Vagina (tissue), 2 donors: ENCODE measurements around the gene CPHXL.

Experiments
- POLR2AphosphoS5 ChIP-seq, 2 donors: sonication (generic); formaldehyde crosslinking; IDR thresholded peaks; one replicate each; pipeline ENCODE4 v1.9.0; 2017; ENCODE audit warnings: antibody characterized with exemption in 2 of 2, mild to moderate bottlenecking in 2 of 2, low read depth in 1 of 2; ENCODE audit not compliant: insufficient read depth in 1 of 2
- TF ChIP-seq, protein P1 (sequence below), 3 experiments: fragments of 450-650 bp in 2 of 3; fragments of 200-600 bp in 1 of 3; sonication (generic) in 1 of 3; IDR thresholded peaks; one replicate each; pipeline ENCODE4 v1.5.1; 2017 to 2019; ENCODE audit warnings: antibody characterized with exemption in 3 of 3, mild to moderate bottlenecking in 2 of 3, moderate library complexity in 2 of 3

DNA sequence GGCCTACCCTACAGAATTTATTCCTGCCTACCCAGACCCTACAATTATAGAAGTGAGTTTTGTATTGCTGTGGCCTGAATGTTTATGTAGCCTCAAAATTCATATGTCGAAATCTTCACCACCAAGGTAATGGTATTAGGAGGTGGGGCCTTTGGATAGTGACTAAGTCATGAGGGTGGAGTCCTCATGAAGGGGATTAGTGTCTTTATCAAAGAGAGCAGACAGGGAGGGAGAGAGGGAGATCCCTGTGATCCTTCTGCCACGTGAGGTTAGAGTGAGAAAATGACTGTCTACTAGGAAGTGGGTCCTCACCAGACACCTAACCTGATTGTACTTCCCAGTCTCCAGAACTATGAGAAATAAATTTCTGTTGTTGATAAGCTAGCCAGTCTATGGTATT, 24.0 kb downstream of the CPHXL start:
- TF ChIP-seq, protein P1, sequence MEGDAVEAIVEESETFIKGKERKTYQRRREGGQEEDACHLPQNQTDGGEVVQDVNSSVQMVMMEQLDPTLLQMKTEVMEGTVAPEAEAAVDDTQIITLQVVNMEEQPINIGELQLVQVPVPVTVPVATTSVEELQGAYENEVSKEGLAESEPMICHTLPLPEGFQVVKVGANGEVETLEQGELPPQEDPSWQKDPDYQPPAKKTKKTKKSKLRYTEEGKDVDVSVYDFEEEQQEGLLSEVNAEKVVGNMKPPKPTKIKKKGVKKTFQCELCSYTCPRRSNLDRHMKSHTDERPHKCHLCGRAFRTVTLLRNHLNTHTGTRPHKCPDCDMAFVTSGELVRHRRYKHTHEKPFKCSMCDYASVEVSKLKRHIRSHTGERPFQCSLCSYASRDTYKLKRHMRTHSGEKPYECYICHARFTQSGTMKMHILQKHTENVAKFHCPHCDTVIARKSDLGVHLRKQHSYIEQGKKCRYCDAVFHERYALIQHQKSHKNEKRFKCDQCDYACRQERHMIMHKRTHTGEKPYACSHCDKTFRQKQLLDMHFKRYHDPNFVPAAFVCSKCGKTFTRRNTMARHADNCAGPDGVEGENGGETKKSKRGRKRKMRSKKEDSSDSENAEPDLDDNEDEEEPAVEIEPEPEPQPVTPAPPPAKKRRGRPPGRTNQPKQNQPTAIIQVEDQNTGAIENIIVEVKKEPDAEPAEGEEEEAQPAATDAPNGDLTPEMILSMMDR (IDR thresholded peaks at IDR 0.05): no peak
- no peak for TF ChIP-seq POLR2AphosphoS5 (IDR thresholded peaks at IDR 0.05; ENCODE audit: insufficient read depth in 1 of 2, low read depth in 1 of 2)
